GM23248 (cell line): ENCODE measurements around the gene PPP2R5A.

Experiments
- EZH2 ChIP-seq: fragments of 200-600 bp; sonication (generic); IDR thresholded peaks from 2 replicates; pipeline ENCODE4 v1.6.1; 2018; ENCODE audit warnings: antibody characterized with exemption, mild to moderate bottlenecking; ENCODE audit not compliant: insufficient read depth, poor library complexity, severe bottlenecking
- EZH2phosphoT487 ChIP-seq: fragments of 200-600 bp; sonication (generic); IDR thresholded peaks from 2 replicates; pipeline ENCODE4 v1.6.1; 2018; ENCODE audit warnings: antibody characterized with exemption, moderate library complexity, mild to moderate bottlenecking, low read depth; ENCODE audit not compliant: insufficient read depth

DNA sequence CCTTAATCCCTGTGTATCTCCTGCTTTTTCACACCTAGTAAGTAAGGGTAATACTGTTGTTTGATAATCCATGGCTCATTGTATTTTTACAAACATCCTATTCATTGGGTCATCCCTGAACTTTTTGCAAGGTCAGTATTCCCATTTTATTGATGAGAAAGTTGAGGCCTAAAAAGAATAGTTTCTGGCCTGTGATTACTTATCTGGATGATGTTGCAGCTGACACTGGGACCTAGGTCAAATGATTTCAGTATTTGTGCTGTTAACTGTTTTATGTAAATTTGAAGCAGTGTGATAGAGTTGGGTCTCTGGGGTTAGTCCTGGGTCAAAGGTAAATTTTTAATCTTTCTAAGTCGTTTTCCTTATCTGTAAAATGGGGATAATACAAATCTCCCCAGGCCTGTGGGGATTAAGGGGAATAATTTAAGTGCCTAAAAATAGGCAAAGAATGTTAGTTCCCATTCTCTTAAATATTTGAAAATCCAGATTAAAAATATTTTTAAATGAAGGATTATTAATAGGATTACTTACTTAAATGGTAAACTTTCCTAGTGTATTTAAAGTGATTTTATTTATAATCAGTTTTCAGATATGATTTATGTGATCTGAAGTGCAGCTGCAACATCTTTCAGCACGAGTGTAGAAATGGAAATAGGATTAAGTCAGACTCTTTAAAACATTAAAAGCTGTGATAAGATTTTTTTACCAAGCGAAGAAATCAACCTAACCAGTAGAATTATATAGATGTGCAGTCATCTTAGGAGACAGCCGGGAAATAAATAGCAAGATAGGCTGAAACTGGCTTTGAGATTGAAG, 4.3 kb downstream of the PPP2R5A start:
- TF ChIP-seq EZH2 (no peak), EZH2phosphoT487 (no peak)
